ENCODE results near the gene SYNE1. TPM values are rescaled to one million over a fixed set of nuclear protein-coding genes. Genes with fewer than 3 reads are reported as not detected.
A peak's percentile ranks its signal among the peaks of the same experiment; 100 is the strongest.

SYNE1 gene
- total and polyA plus RNA-seq, 2 of the 8 experiments (the other 6 are each of a cell fraction or from before 2014, with no cell fraction given) = 2.8 to 5.5 TPM

- H3K14ac ChIP-seq (ENCODE audit: insufficient read length) = no peak overlapping the region
- no peak for TF ChIP-seq E2F6 (IDR thresholded peaks at IDR 0.05)
- TF ChIP-seq SP4 (IDR thresholded peaks at IDR 0.05; ENCODE audit: low read length) = no peak
- TF ChIP-seq POU5F1 (IDR thresholded peaks at IDR 0.05; ENCODE audit: low read depth, low read length) = no peak
- TF ChIP-seq KDM4A (IDR thresholded peaks at IDR 0.05; ENCODE audit: low read depth, low read length, severe bottlenecking) = no peak
- no peak for TF ChIP-seq HDAC2 (IDR thresholded peaks at IDR 0.05; ENCODE audit: borderline replicate concordance in 1 of 2, low read depth in 2 of 2, low read length in 2 of 2)
- DNase-seq (ENCODE audit: low read depth in 1 of 2, low spot score in 2 of 2) = no peak
- no peak overlapping the region for H3K56ac ChIP-seq (replicated peaks; ENCODE audit: insufficient read length, low read depth, low read length)
- no peak overlapping the region for H2BK5ac ChIP-seq (ENCODE audit: low read depth, low read length)
- no peak overlapping the region for H3K4me3 ChIP-seq (ENCODE audit: extremely low read depth in 1 of 4, insufficient read depth in 2 of 4, low read depth in 3 of 4, low read length in 4 of 4)
- no peak overlapping the region for H3K4me2 ChIP-seq (ENCODE audit: insufficient read depth in 1 of 2, low read depth in 2 of 2, low read length in 2 of 2)
- H3K9me3 ChIP-seq (ENCODE audit: insufficient read depth in 2 of 2, low read depth in 1 of 2, low read length in 1 of 2) = no peaks in the 10 kb centered on the region
- H4K5ac ChIP-seq (ENCODE audit: insufficient read length, low read depth, low read length) = no peak overlapping the region
- H3K9ac ChIP-seq (replicated peaks in 1 of 4; ENCODE audit: extremely low read depth in 1 of 4, low read depth in 3 of 4, low read length in 3 of 4) = no peak overlapping the region
- H4K20me1 ChIP-seq (replicated peaks in 1 of 2; ENCODE audit: control insufficient read depth in 1 of 2, insufficient read depth in 2 of 2, low read length in 2 of 2) = no peaks in the 10 kb centered on the region
- H3K18ac ChIP-seq (ENCODE audit: extremely low read depth, low read length) = no peak overlapping the region
- H3K23ac ChIP-seq (ENCODE audit: insufficient read length) = no peak overlapping the region
- H2BK20ac ChIP-seq (ENCODE audit: low read length) = no peak overlapping the region
- no peaks in the 10 kb centered on the region for H3K27me3 ChIP-seq (replicated peaks in 1 of 4; ENCODE audit: control insufficient read depth in 3 of 4, extremely low read depth in 1 of 4, insufficient read depth in 3 of 4, low read length in 3 of 4)
- no peak overlapping the region for H3K4ac ChIP-seq (replicated peaks; ENCODE audit: insufficient read length, low read depth, low read length)
- no peaks in the 10 kb centered on the region for H3K79me1 ChIP-seq (ENCODE audit: low read depth, low read length)
- no peak overlapping the region for H2BK12ac ChIP-seq (ENCODE audit: low read depth, low read length)
- no peak overlapping the region for H2BK120ac ChIP-seq (replicated peaks; ENCODE audit: low read depth, low read length)
- H3K23me2 ChIP-seq (ENCODE audit: low read depth, low read length) = no peaks in the 10 kb centered on the region
- POLR2A ChIA-PET (ENCODE audit: partially characterized antibody) = no interaction called here
- 89% methylated on average over 6 of the region's 6 CpGs; no CpG with 5 or more reads in 1 of the 2 experiments for WGBS, 2 experiments (ENCODE audit: extremely low coverage in 1 of 2, insufficient coverage in 1 of 2, insufficient read length in 1 of 2, insufficient replicate concordance in 2 of 2, low coverage in 1 of 2, low lambda C conversion rate in 2 of 2, missing lambda C conversion rate in 1 of 2)
- H2AFZ ChIP-seq (ENCODE audit: low read length) = no peak overlapping the region
- H3K79me2 ChIP-seq (ENCODE audit: control insufficient read depth in 1 of 2, insufficient read depth in 2 of 2, low read length in 2 of 2) = no peaks in the 10 kb centered on the region
- no peak overlapping the region for H3K27ac ChIP-seq (ENCODE audit: low read depth, low read length)
- H4K91ac ChIP-seq (replicated peaks; ENCODE audit: insufficient read length, low read length) = peak overlapping the region; percentile 47
- CTCF ChIA-PET (ENCODE audit: partially characterized antibody) = interaction anchor here (1.2 kb wide), 1 partner anchor 29 kb away, joined by 4 read pairs; no protein-coding TSS in a partner anchor
- FAIRE-seq = no peak
- H2AK5ac ChIP-seq (ENCODE audit: low read depth, low read length) = no peak overlapping the region
- no peak overlapping the region for H2BK15ac ChIP-seq (ENCODE audit: low read length)
- no peaks in the 10 kb centered on the region for H3K36me3 ChIP-seq (ENCODE audit: control insufficient read depth in 2 of 4, insufficient read depth in 4 of 4, low read length in 3 of 4)
- H3K4me1 ChIP-seq (replicated peaks in 1 of 4; ENCODE audit: control insufficient read depth in 3 of 4, insufficient read depth in 4 of 4, low read length in 3 of 4) = no peaks in the 10 kb centered on the region
- no peak overlapping the region for H4K8ac ChIP-seq (ENCODE audit: extremely low read depth, insufficient read depth, low read length)
Observed at GRCh38 chr6:152309648-152310047, 327.5 kb downstream of the SYNE1 start.

Measured in H1 (cell line).